HG02623 (cell line): Measurements from ENCODE around the gene XBP1.
"Not testable (repeated sequence)": the region's sequence is repeated elsewhere in the genome, so short reads cannot be mapped to it uniquely, and the experiment has no call there.

ENCODE experiments used
- ATAC-seq: cut with Tn5 transposase; IDR thresholded peaks from one replicate; pipeline ENCODE4 v1.9.1; 2021; ENCODE audit warnings: moderate library complexity; ENCODE audit not compliant: unreplicated experiment

Gene XBP1

DNA sequence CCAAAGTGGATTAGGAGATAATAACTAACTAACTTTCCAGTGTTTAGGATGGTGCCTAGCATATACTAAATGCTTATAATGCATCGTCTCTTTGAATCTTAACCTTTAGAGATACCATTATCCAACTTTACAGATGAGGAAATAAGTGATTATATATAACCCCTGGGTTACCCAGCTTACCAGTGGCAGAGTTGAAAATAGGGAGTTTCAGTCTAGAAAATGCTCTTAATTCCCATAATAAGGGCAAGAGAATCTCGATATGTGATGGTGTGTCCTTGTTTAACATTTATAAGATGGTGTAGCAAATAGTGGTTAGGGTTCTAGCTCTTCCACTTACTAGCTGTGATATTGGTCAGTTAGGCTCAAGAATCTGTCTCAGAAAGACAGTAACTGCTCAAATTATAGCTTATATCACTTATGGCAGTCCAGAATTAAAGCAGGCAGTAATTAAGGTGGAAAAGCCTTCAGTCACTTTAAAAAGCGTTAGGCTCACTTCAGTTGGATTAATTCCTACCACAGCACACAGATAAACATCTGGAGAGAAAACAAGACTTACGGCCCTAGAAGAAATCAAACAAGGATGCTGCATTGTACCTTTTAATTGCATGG is 6.3 kb downstream of the XBP1 start:
- ATAC-seq = no peak

DNA sequence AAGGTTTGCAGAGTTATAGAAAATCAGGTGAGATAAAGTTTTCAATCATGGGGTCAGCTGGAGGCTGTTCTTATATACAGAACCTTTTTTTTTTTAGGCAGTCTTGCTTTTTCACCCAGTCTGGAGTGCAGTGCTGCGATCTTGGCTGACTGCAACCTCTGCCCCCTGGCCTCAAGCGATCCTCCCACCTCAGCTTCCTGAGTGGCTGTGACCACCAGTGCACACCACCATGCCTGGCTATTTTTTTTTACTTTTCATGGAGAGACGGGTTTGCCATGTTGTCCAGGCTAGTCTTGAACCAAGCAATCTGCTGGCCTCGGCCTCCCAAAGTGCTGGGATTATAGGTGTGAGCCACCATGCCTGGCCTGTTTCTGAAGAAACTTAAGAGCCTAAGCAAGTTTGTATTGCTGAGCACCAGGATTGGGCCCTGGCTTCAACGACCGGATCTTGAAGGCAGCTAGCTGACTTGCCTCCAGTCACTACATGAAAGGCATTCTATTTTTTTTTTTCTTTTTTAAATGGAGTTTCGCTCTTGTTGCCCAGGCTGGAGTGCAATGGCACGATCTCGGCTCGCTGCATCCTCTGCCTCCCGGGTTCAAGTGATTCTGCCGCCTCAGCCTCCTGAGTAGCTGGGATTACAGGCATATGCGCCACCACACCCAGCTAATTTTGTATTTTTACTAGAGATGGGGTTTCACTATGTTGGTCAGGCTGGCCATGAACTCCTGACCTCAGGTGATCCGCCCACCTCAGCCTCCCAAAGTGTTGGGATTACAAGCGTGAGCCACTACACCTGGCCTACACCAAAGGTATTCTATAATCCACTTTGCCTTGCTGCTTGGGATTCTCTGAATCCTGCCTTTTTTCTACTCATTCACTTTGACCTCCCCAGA is 7.6 kb downstream of the XBP1 start:
- no peak for ATAC-seq

DNA sequence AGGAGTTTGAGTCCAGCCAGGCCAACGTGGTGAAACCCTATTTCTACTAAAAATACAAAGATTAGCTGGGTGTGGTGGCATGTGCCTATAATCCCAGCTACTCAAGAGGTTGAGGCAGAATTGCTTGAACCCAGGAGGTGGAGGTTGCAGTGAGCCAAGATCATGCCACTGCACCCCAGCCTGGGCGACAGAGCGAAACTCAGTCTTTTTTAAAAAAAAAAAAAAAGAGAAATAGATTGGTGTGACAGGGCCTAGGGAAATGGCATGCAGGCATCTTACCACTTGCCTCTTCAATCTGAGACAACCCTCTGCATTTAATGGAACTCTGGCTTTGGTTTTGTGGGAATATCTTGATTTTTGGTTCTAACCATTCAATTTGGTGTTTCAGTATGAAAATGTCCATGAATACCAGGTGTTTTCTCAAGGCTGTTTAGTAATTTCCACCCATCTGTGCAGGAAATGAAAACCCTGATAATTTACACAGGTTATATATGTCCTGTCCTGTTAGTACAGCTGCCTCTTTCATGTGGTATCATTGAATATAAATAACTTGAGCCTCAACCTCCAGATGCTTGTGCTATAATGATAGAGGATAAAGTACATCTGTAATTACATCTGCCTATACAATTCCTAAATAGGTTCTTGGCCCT is 8.4 kb downstream of the XBP1 start:
- no peak for ATAC-seq

- no peak for ATAC-seq
Observed at GRCh38 chr22:28791124-28791523, 9.2 kb downstream of the XBP1 start.

DNA sequence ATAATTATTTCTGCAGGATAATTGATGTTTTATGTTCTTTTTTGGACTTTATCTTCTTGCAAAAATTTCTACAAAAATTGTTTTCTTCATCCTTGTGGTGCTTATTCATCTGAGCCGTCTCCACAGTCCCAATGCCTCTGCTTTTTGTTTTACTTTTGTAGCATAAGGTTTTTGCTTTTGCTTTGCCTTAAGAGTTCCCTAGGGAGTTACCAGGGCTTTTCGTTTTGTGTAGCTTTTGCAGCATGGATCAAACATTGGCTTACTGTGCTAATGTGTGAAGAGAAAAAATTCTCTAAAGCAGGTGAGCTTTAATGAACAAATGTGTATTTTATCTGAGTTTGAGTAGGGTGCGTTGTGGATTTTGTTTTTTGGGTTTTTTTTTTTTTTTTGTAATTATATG is 11.8 kb downstream of the XBP1 start:
- no peak for ATAC-seq

DNA sequence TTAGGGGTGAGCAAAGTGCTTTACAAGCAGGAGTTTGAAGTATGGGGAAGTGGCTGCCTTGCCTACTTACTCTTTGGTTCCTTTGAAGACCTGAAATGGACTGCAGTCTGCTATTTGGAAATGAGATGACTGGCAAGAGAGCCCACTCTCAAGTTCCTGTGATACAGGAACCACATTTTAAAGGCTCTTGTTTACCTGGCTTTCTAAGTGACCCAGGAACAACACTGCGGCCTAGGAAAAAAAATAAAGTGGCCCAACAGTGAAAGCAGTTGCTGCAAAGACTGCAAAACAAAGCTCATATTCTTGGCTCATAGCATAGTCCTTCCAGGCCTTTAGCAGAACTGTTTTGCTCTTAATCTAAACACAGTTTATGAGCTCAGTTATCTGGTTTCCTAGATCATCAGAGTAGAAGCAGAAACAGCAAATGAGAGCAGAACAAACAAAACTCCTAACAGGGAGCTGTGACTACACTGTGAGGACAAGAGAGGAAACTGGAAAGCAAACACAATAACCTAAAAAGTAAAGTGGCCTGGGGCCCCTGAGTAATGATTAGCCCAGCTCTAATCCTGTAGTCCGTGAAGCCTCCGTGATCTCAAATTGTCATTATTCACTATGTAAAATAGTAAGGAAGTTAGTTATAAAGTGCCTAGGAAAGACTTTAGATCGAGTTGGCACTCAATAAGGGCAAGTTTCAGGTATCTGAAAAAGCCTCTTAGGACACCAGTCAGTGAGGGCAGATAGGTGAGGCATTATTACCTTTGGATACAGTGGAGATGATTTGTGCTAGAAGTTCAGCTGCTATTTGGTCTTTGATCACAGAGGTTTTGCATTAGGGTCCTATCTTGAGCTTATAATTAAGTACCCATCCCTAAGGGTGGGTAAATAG is 16.3 kb downstream of the XBP1 start:
- no peak for ATAC-seq

DNA sequence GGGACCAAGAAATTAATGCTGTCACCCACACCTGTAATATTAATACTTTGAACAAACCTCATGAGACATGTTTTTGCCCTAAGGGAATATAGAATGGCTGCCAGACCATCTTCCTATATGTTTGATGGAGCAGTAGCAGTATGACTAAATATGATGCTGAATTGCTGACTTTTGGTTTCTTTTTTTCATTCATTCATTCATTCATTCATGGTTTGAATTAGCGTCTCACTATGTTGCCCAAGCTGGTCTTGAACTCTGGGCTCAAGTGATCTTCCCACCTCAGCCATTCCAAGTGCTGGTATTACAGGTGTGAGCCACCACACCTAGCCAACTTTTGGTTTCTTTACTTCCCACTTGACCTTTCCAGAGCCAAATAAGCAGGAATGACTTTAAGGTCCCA is 20.1 kb downstream of the XBP1 start:
- no peak for ATAC-seq

DNA sequence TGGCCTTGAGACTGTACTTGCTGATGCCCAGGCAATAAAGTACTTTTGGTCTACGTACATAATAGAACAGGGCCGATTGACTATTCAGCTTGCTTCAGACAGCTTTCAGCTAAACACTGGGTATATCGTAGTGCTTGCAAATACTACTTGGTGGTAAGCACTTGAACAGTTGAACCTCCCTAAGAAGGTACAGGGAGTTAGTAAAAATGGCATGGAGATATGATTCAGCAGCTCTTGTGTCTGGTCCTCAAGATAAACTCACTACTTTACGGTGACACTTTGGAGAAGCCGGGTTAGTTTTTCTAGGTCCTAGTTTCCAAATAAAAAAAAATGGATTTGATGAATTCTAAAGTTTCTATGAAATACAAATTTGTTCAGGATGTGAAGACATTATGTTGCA is 20.5 kb downstream of the XBP1 start:
- no peak for ATAC-seq

- no peak for ATAC-seq
Observed at GRCh38 chr22:28774378-28774777, 26.0 kb downstream of the XBP1 start.

- ATAC-seq = no peak
Observed at GRCh38 chr22:28773461-28773867, 26.9 kb downstream of the XBP1 start.

GRCh38 chr22:28772633-28773460 is 27.5 kb downstream of the XBP1 start, which contains the start of gene CCDC117:
Gene CCDC117 (plus strand): TSS chr22:28772695. CDS start chr22:28772850, 155 bp downstream.
- ATAC-seq = peak; percentile 84

DNA sequence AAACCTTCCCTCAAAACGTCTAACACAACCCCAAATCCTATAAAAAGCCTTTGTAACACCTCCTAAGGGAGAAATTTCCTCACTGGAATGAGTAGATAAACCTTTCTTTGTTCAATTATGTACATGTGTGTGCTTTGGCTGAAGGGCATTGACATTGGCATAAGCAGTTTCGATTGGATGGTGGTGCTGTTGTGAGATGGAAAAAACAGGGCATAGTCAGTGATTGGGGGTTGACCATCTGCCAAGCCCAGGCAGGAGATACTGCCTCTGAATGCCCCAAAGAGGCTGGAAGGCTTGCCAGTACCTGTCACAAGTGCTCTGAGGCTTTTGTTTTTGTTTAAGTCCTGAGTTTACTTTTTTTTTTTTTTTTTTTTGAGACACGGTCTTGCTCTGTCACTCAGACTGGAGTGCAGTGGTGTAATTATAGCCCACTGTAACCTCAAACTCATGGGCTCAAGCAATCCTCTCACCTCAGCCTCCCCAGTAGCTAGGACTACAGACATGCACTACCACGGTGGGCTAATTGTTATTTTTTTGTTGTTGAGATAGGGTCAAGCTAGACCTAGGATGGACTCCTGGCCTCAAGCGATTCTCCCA is 29.1 kb downstream of the XBP1 start:
- no peak for ATAC-seq

DNA sequence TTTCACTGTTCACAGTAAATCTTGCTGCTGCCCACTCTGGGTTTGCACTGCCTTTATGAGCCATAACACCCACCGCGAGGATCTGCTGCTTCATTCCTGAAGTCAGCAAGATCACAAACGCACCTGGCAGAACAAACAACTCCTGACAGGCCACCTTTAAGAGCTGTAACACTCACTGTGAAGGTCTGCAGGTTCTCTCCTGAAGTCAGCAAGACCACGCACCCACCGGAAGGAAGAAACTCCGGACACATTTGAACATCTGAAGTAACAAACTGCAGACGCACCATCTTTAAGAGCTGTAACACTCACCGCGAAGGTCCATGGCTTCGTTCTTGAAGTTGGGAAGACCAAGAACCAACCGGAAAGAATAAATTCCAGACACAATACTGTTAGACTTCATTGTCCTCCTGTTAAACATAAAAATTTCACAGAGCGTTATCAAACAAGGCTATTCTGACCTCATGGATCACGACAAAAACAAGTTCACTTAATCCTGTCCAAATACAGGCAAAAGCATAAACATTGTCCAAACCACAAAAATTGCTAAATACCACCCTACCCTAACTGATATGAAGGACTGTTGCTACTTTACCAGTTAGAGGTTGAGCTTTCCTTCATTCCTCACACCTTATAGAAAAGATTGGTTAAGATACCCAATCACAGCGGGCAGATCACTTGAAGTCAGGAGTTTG is 30.8 kb downstream of the XBP1 start:
- ATAC-seq = no peak

DNA sequence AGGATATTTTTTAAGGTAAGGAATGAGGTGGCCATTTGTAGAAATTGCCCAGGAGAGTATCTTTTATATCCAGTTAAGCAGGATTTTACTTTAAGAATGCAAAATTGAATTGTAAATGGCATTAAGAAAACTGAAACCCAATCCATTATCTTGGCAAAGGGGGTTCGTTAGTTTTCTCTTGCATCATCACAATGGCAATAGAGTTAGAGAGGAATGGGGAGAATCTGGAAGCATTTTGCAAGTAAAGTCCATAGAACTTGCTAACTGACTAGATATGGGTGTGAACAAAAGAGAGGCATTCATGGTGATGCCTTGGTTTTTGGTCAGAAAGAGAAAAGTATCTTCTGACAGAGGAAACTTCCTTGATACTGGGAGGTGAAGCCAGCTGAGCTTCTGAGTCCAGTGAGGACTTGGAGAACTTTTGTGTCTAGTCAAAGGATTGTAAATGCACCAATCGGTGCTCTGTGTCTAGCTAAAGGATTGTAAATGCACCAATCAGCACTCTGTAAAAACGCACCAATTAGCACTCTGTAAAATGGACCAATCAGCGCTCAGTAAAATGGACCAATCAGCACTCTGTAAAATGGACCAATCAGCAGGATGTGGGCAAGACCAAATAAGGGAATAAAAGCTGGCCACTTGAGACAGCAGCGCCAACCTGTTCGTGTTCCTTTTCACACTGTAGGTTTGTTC is 31.5 kb downstream of the XBP1 start:
- no peak for ATAC-seq

GRCh38 chr22:28766628-28767027 is 33.7 kb downstream of the XBP1 start:
- ATAC-seq = no peak

- ATAC-seq = not testable (repeated sequence)
Observed at GRCh38 chr22:28762000-28762399, 38.4 kb downstream of the XBP1 start.

DNA sequence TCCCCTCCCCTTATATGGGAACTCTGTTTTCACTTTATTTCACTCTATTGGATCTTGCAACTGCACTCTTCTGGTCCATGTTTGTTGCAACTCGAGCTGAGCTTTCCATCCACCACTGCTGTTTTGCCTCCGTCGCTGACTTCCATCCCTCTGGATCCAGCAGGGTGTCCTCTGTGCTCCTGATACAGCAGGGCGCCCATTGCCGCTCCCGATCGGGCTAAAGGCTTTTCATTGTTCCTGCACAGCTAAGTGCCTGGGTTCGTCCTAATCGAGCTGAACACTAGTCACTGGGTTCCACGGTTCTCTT is 39.0 kb downstream of the XBP1 start:
- no peak for ATAC-seq

- no peak for ATAC-seq
Observed at GRCh38 chr22:28759861-28760560, 40.4 kb downstream of the XBP1 start.
